ENCODE data around the gene CTNS.

Gene CTNS

GRCh38 chr17:3636154-3636907, at the start of gene CTNS, which contains the start of gene SHPK:
Gene CTNS (plus strand): TSS chr17:3636760. CDS start chr17:3640207, 3,447 bp downstream.
Gene SHPK (minus strand): TSS chr17:3636250. CDS start chr17:3636219, 31 bp downstream.
- DNase-seq (ENCODE audit: low read depth): peak; percentile 92

- no peak for DNase-seq (ENCODE audit: low read depth)
These were observed 46.8 kb upstream of the CTNS start for GRCh38 chr17:3589784-3590183.

- no peak for DNase-seq (ENCODE audit: low read depth)
These were observed 46.3 kb upstream of the CTNS start for GRCh38 chr17:3590231-3590630.

- no peak for DNase-seq (ENCODE audit: low read depth)
These were observed 45.8 kb upstream of the CTNS start for GRCh38 chr17:3590768-3591167.

GRCh38 chr17:3592216-3592860, 44.2 kb upstream of the CTNS start:
- DNase-seq (ENCODE audit: low read depth): no peak

GRCh38 chr17:3593384-3593783, 43.2 kb upstream of the CTNS start:
- no peak for DNase-seq (ENCODE audit: low read depth)

GRCh38 chr17:3594051-3594800, 42.3 kb upstream of the CTNS start:
- no peak for DNase-seq (ENCODE audit: low read depth)

GRCh38 chr17:3594976-3595375, 41.6 kb upstream of the CTNS start:
- no peak for DNase-seq (ENCODE audit: low read depth)

GRCh38 chr17:3596804-3597464, 39.6 kb upstream of the CTNS start:
- DNase-seq (ENCODE audit: low read depth): no peak

GRCh38 chr17:3598078-3598477, 38.5 kb upstream of the CTNS start:
- no peak for DNase-seq (ENCODE audit: low read depth)

GRCh38 chr17:3600529-3601205, 35.9 kb upstream of the CTNS start:
- no peak for DNase-seq (ENCODE audit: low read depth)

- no peak for DNase-seq (ENCODE audit: low read depth)
These were observed 34.1 kb upstream of the CTNS start for GRCh38 chr17:3602499-3602898.

- DNase-seq (ENCODE audit: low read depth): no peak
These were observed 33.3 kb upstream of the CTNS start for GRCh38 chr17:3603119-3603869.

- no peak for DNase-seq (ENCODE audit: low read depth)
These were observed 32.7 kb upstream of the CTNS start for GRCh38 chr17:3603870-3604259.

- DNase-seq (ENCODE audit: low read depth): no peak
These were observed 26.9 kb upstream of the CTNS start for GRCh38 chr17:3609689-3610088.

- DNase-seq (ENCODE audit: low read depth): no peak
These were observed 26.0 kb upstream of the CTNS start for GRCh38 chr17:3610523-3610922.

GRCh38 chr17:3613124-3613523, 23.4 kb upstream of the CTNS start:
- no peak for DNase-seq (ENCODE audit: low read depth)

GRCh38 chr17:3615160-3615870, 21.2 kb upstream of the CTNS start:
- DNase-seq (ENCODE audit: low read depth): no peak

GRCh38 chr17:3621146-3621720, 15.3 kb upstream of the CTNS start:
- no peak for DNase-seq (ENCODE audit: low read depth)

GRCh38 chr17:3622977-3623594, 13.5 kb upstream of the CTNS start:
- no peak for DNase-seq (ENCODE audit: low read depth)
